Caco-2 (cell line): Measurements from ENCODE around the gene TPBGL. TPM values are rescaled to one million over a fixed set of nuclear protein-coding genes. Genes with fewer than 3 reads are reported as not detected.

ENCODE experiments used
- BruUV-seq: library from RNA; stranded (reverse); fragments of 400-500 nt; replicated peaks from 2 replicates; lab custom pipeline; 2021; lab: Mats Ljungman, UMichigan
- CTCF ChIA-PET: fragments of 300-600 bp; sonication (Branson Sonifier 250); formaldehyde crosslinking; loops from one replicate; lab custom pipeline; 2022; ENCODE audit warnings: antibody characterized with exemption; lab: Charles Lee
- POLR2A ChIA-PET: fragments of 300-600 bp; sonication (Branson Sonifier 250); formaldehyde crosslinking; loops from one replicate; lab custom pipeline; 2022; ENCODE audit warnings: antibody characterized with exemption; lab: Charles Lee
- DNase-seq, 2 experiments: peaks; one replicate each; pipeline versions ENCODE4 v3.0.0 to v3.0.0-alpha.2; 2020 to 2022
- H3K27me3 ChIP-seq: replicated peaks from 2 replicates; pipeline ENCODE4 v1.6.0; 2011; ENCODE audit warnings: low read length; ENCODE audit not compliant: control insufficient read depth, insufficient read depth
- H3K36me3 ChIP-seq: 2 replicates; pipeline ENCODE4 v1.5.1; 2011; ENCODE audit warnings: low read length; ENCODE audit not compliant: control insufficient read depth, insufficient read depth
- H3K4me1 ChIP-seq: fragments of 250-450 bp; sonication (Bioruptor Pico); 2 replicates; pipeline ENCODE4 v1.5.1; 2020; ENCODE audit warnings: mild to moderate bottlenecking
- H3K4me3 ChIP-seq: 2 replicates; pipeline ENCODE4 v1.5.1; 2011; ENCODE audit warnings: low read depth, mild to moderate bottlenecking, control low read depth, low read length
- H3K9me3 ChIP-seq: fragments of 250-450 bp; sonication (Bioruptor Pico); 2 replicates; pipeline ENCODE4 v1.5.1; 2020; ENCODE audit warnings: mild to moderate bottlenecking, moderate library complexity
- H3K27ac Mint-ChIP-seq: one replicate; pipeline ENCODE4 v1.8.0; 2022; ENCODE audit warnings: mixed read lengths; ENCODE audit not compliant: unreplicated experiment
- H3K27me3 Mint-ChIP-seq: one replicate; pipeline ENCODE4 v1.8.0; 2022; ENCODE audit warnings: mixed read lengths; ENCODE audit not compliant: insufficient read depth, unreplicated experiment
- H3K36me3 Mint-ChIP-seq: one replicate; pipeline ENCODE4 v1.8.0; 2022; ENCODE audit warnings: mild to moderate bottlenecking, mixed read lengths; ENCODE audit not compliant: insufficient read depth, unreplicated experiment
- H3K4me1 Mint-ChIP-seq: one replicate; pipeline ENCODE4 v1.8.0; 2022; ENCODE audit warnings: low read depth, mixed read lengths; ENCODE audit not compliant: unreplicated experiment
- H3K4me3 Mint-ChIP-seq: one replicate; pipeline ENCODE4 v1.8.0; 2022; ENCODE audit warnings: mild to moderate bottlenecking, moderate library complexity, mixed read lengths; ENCODE audit not compliant: unreplicated experiment
- H3K9me3 Mint-ChIP-seq: one replicate; pipeline ENCODE4 v1.8.0; 2022; ENCODE audit warnings: mixed read lengths; ENCODE audit not compliant: unreplicated experiment
- CTCF ChIP-seq, 2 experiments: fragments of 200-600 bp in 1 of 2; IDR thresholded peaks; 1 replicate in 1 of 2; 2 replicates in 1 of 2; pipeline versions ENCODE4 v1.5.1 to v1.8.0; 2011 to 2022; ENCODE audit warnings: antibody characterized with exemption in 1 of 2, control low read depth in 1 of 2, inconsistent platforms in 1 of 2, low read depth in 1 of 2, low read length in 1 of 2, mild to moderate bottlenecking in 1 of 2, moderate library complexity in 1 of 2; ENCODE audit not compliant: insufficient read depth in 1 of 2, severe bottlenecking in 1 of 2, unreplicated experiment in 1 of 2
- intact Hi-C: fragments of 100-400 bp; cut with micrococcal nuclease; formaldehyde crosslinking; loops from one replicate; pipeline ENCODE4 v1.10.0; 2022; ENCODE audit not compliant: unreplicated experiment
- total RNA-seq: library from RNA; stranded (reverse); gene quantifications from 2 replicates; pipeline ENCODE4 v1.2.3, GENCODE V29; 2022

The TPBGL gene
- total RNA-seq, 1 experiment from 2014 or later: 0.18 TPM

- POLR2A ChIA-PET: no interaction called here
- intact Hi-C loops: no loop called here
- H3K4me1 ChIP-seq: peaks cover 21% of the 10 kb centered on the region
- no peaks in the 10 kb centered on the region for H3K9me3 ChIP-seq
- no peak for DNase-seq
- Mint-ChIP-seq H3K4me3 (no peak overlapping the region), H3K36me3 (peaks cover 43% of the 10 kb centered on the region), H3K4me1 (peaks cover 16% of the 10 kb centered on the region), H3K27me3 (no peaks in the 10 kb centered on the region), H3K9me3 (no peaks in the 10 kb centered on the region), H3K27ac (no peak overlapping the region)
- BruUV-seq: no TSS peak
- H3K27me3 ChIP-seq: no peaks in the 10 kb centered on the region
- H3K36me3 ChIP-seq: peaks cover 31% of the 10 kb centered on the region
- TF ChIP-seq CTCF (IDR thresholded peaks at IDR 0.05; ENCODE audit: insufficient read depth in 1 of 2, low read depth in 1 of 2, low read length in 1 of 2, severe bottlenecking in 1 of 2, unreplicated experiment in 1 of 2): no peak
- CTCF ChIA-PET: interaction anchor here (14.9 kb wide), 1 partner anchor 57 kb away, joined by 887 read pairs; no protein-coding TSS in a partner anchor
- no peak overlapping the region for H3K4me3 ChIP-seq
These were observed 41.1 kb upstream of the TPBGL start for GRCh38 chr11:75199412-75199955.

GRCh38 chr11:75200051-75200450 lies 40.5 kb upstream of the TPBGL start:
- Mint-ChIP-seq H3K4me3 (no peak overlapping the region), H3K4me1 (peaks cover 16% of the 10 kb centered on the region), H3K9me3 (no peaks in the 10 kb centered on the region), H3K27me3 (no peaks in the 10 kb centered on the region), H3K36me3 (peaks cover 38% of the 10 kb centered on the region), H3K27ac (no peak overlapping the region)
- Histone ChIP-seq H3K4me1 (peaks cover 26% of the 10 kb centered on the region), H3K27me3 (no peaks in the 10 kb centered on the region), H3K36me3 (peaks cover 28% of the 10 kb centered on the region), H3K4me3 (no peak overlapping the region), H3K9me3 (no peaks in the 10 kb centered on the region)
- intact Hi-C loops: no loop called here
- ChIA-PET POLR2A (no interaction called here), CTCF (interaction anchor here (14.9 kb wide), 1 partner anchor 58 kb away, joined by 887 read pairs; no protein-coding TSS in a partner anchor)
- DNase-seq: peak in 1 of 2 experiments; percentile 38
- no peak for TF ChIP-seq CTCF (IDR thresholded peaks at IDR 0.05; ENCODE audit: insufficient read depth in 1 of 2, low read depth in 1 of 2, low read length in 1 of 2, severe bottlenecking in 1 of 2, unreplicated experiment in 1 of 2)
- BruUV-seq: no TSS peak

- Mint-ChIP-seq H3K9me3 (no peaks in the 10 kb centered on the region), H3K27ac (no peak overlapping the region), H3K4me1 (peaks cover 16% of the 10 kb centered on the region), H3K27me3 (no peaks in the 10 kb centered on the region), H3K4me3 (no peak overlapping the region), H3K36me3 (peaks cover 36% of the 10 kb centered on the region)
- H3K27me3 ChIP-seq: no peaks in the 10 kb centered on the region
- H3K4me1 ChIP-seq: peaks cover 26% of the 10 kb centered on the region
- ChIA-PET CTCF (interaction anchor here (14.9 kb wide), 1 partner anchor 58 kb away, joined by 887 read pairs; no protein-coding TSS in a partner anchor), POLR2A (no interaction called here)
- intact Hi-C loops: no loop called here
- H3K9me3 ChIP-seq: no peaks in the 10 kb centered on the region
- no peak for TF ChIP-seq CTCF (IDR thresholded peaks at IDR 0.05; ENCODE audit: insufficient read depth in 1 of 2, low read depth in 1 of 2, low read length in 1 of 2, severe bottlenecking in 1 of 2, unreplicated experiment in 1 of 2)
- no peak for DNase-seq
- H3K36me3 ChIP-seq: peaks cover 25% of the 10 kb centered on the region
- no peak overlapping the region for H3K4me3 ChIP-seq
- no TSS peak for BruUV-seq
These were observed 40.0 kb upstream of the TPBGL start for GRCh38 chr11:75200531-75200930.
